MCF 10A (cell line): Measurements from ENCODE around the gene ZFP36L2. TPM values are rescaled to one million over a fixed set of nuclear protein-coding genes. Genes with fewer than 3 reads are reported as not detected.

ENCODE experiments used
- BruUV-seq: library from RNA; stranded (reverse); fragments of 400-500 nt; replicated peaks from 2 replicates; lab custom pipeline; 2021; lab: Mats Ljungman, UMichigan
- CTCF ChIA-PET: fragments of 300-600 bp; sonication (Branson Sonifier 250); formaldehyde crosslinking; extraction: SDS; loops from one replicate; lab custom pipeline; 2021; ENCODE audit warnings: antibody characterized with exemption, inconsistent platforms; lab: Yijun Ruan, JAX
- POLR2A ChIA-PET: fragments of 300-600, 350-650 bp; sonication (Branson Sonifier 250); formaldehyde crosslinking; extraction: SDS; loops from one replicate; lab custom pipeline; 2020; ENCODE audit warnings: antibody characterized with exemption, inconsistent platforms; lab: Yijun Ruan, JAX
- DNase-seq: peaks from one replicate; pipeline ENCODE4 v3.0.0-alpha.2; 2018; ENCODE audit not compliant: unreplicated experiment
- H3K27ac Mint-ChIP-seq: one replicate; pipeline ENCODE4 v1.8.0; 2022; ENCODE audit warnings: mild to moderate bottlenecking, low read depth, mixed read lengths; ENCODE audit not compliant: unreplicated experiment
- H3K27me3 Mint-ChIP-seq: one replicate; pipeline ENCODE4 v1.8.0; 2022; ENCODE audit warnings: mixed read lengths; ENCODE audit not compliant: insufficient read depth, unreplicated experiment
- H3K36me3 Mint-ChIP-seq: one replicate; pipeline ENCODE4 v1.8.0; 2022; ENCODE audit warnings: mild to moderate bottlenecking, moderate library complexity, mixed read lengths; ENCODE audit not compliant: insufficient read depth, unreplicated experiment
- H3K4me1 Mint-ChIP-seq: one replicate; pipeline ENCODE4 v1.8.0; 2022; ENCODE audit warnings: mixed read lengths; ENCODE audit not compliant: insufficient read depth, unreplicated experiment
- H3K4me3 Mint-ChIP-seq: one replicate; pipeline ENCODE4 v1.8.0; 2022; ENCODE audit warnings: mild to moderate bottlenecking, moderate library complexity, mixed read lengths; ENCODE audit not compliant: unreplicated experiment
- H3K9me3 Mint-ChIP-seq: one replicate; pipeline ENCODE4 v1.8.0; 2022; ENCODE audit warnings: mixed read lengths; ENCODE audit not compliant: unreplicated experiment
- intact Hi-C: fragments of 100-400 bp; cut with micrococcal nuclease; formaldehyde crosslinking; loops from 2 replicates; pipeline ENCODE4 v1.14.1; 2022
- total RNA-seq: library from RNA; stranded (reverse); gene quantifications from 2 replicates; pipeline ENCODE4 v1.2.3, GENCODE V29; 2022
- TF ChIP-seq, protein P1 (sequence below): fragments of 200-600 bp; IDR thresholded peaks from one replicate; pipeline ENCODE4 v1.8.0; 2022; ENCODE audit warnings: antibody characterized with exemption, mild to moderate bottlenecking; ENCODE audit not compliant: unreplicated experiment

Gene ZFP36L2
- total RNA-seq, 1 experiment from 2014 or later, result 162 TPM

DNA sequence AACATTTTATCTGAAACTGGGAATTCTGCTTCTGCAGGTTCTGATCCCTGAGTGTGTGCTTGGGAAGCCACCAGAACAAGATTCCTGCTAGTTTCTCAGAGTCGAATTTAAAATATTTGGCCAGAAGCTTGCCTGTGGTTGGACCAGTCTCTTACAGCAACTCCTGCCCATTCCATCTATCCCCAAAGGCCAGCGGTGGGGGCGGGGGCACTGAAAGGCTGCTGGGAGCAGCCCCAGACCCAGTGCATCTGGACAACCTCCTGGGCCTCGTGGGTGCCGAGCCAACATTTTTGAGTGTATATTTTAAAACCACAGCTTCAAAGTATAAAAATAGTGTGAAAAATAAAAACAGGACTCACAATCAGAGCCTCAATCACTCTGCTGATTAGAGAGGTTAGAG lies 38.6 kb upstream of the ZFP36L2 start:
- peaks cover 29% of the 10 kb centered on the region for H3K36me3 Mint-ChIP-seq
- CTCF ChIA-PET, result interaction anchor here (0.7 kb wide), 1 partner anchor 138 kb away, joined by 4 read pairs; no protein-coding TSS in a partner anchor
- POLR2A ChIA-PET, result no interaction called here

GRCh38 chr2:43262951-43263350 lies 36.5 kb upstream of the ZFP36L2 start:
- ChIA-PET POLR2A (no interaction called here), CTCF (interaction anchor here (1.0 kb wide), 1 partner anchor 348 kb away, joined by 3 read pairs; no protein-coding TSS in a partner anchor)
- H3K36me3 Mint-ChIP-seq, result peaks cover 26% of the 10 kb centered on the region
- TF ChIP-seq, protein P1, sequence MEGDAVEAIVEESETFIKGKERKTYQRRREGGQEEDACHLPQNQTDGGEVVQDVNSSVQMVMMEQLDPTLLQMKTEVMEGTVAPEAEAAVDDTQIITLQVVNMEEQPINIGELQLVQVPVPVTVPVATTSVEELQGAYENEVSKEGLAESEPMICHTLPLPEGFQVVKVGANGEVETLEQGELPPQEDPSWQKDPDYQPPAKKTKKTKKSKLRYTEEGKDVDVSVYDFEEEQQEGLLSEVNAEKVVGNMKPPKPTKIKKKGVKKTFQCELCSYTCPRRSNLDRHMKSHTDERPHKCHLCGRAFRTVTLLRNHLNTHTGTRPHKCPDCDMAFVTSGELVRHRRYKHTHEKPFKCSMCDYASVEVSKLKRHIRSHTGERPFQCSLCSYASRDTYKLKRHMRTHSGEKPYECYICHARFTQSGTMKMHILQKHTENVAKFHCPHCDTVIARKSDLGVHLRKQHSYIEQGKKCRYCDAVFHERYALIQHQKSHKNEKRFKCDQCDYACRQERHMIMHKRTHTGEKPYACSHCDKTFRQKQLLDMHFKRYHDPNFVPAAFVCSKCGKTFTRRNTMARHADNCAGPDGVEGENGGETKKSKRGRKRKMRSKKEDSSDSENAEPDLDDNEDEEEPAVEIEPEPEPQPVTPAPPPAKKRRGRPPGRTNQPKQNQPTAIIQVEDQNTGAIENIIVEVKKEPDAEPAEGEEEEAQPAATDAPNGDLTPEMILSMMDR, result no peak
- H3K9me3 Mint-ChIP-seq, result no peaks in the 10 kb centered on the region
- no peak overlapping the region for H3K4me3 Mint-ChIP-seq
- intact Hi-C loops, result no loop called here
- no peaks in the 10 kb centered on the region for H3K4me1 Mint-ChIP-seq
- no peak overlapping the region for H3K27ac Mint-ChIP-seq
- H3K27me3 Mint-ChIP-seq, result no peaks in the 10 kb centered on the region
- no TSS peak for BruUV-seq
- DNase-seq, result no peak

More for the DNA sequence above, 38.6 kb upstream of the ZFP36L2 start:
- Mint-ChIP-seq H3K4me3 (no peak overlapping the region), H3K27ac (peak overlapping the region; percentile 47), H3K9me3 (no peaks in the 10 kb centered on the region), H3K27me3 (no peaks in the 10 kb centered on the region), H3K4me1 (peaks cover 17% of the 10 kb centered on the region)
- no peak for DNase-seq
- intact Hi-C loops, result no loop called here
- no TSS peak for BruUV-seq
- TF ChIP-seq, protein P1, result no peak

DNA sequence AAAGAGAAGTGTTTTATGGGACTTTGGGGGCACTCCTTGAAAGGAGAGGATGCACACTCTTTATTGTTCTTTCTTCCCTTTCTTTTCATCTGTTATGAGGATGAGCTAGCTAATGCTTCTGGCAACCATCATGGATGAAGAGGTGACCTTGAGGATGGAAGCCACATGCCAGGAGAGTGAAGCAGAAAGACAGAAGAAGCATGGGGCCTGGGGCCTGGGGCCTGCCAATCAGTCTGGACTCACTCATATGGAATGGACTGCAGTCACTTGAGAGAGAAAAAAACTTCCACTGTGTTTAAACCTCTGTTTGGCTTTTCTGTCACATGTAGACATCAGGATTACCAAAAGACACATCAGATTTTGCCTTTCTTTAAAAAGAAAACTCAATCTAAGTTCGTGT lies 35.8 kb upstream of the ZFP36L2 start:
- ChIA-PET POLR2A (interaction anchor here (0.6 kb wide), 1 partner anchor 69 kb away, joined by 3 read pairs; no protein-coding TSS in a partner anchor), CTCF (no interaction called here)
- Mint-ChIP-seq H3K36me3 (peaks cover 26% of the 10 kb centered on the region), H3K9me3 (no peaks in the 10 kb centered on the region), H3K27ac (no peak overlapping the region), H3K27me3 (no peaks in the 10 kb centered on the region), H3K4me1 (no peaks in the 10 kb centered on the region), H3K4me3 (no peak overlapping the region)
- no peak for DNase-seq
- intact Hi-C loops, result no loop called here
- TF ChIP-seq, protein P1, result no peak
- no TSS peak for BruUV-seq

- no peaks in the 10 kb centered on the region for H3K27me3 Mint-ChIP-seq
- no peaks in the 10 kb centered on the region for H3K9me3 Mint-ChIP-seq
- peaks cover 26% of the 10 kb centered on the region for H3K36me3 Mint-ChIP-seq
- H3K4me1 Mint-ChIP-seq, result no peaks in the 10 kb centered on the region
- no peak for DNase-seq
- H3K27ac Mint-ChIP-seq, result no peak overlapping the region
- TF ChIP-seq, protein P1, result no peak
- BruUV-seq, result no TSS peak
- CTCF ChIA-PET, result interaction anchor here (0.6 to 0.8 kb wide), 3 partner anchors 30 to 358 kb away, joined by 3 read pairs; no protein-coding TSS in a partner anchor
- H3K4me3 Mint-ChIP-seq, result no peak overlapping the region
- POLR2A ChIA-PET, result no interaction called here
- intact Hi-C loops, result no loop called here
Observed at GRCh38 chr2:43259512-43259911, 33.1 kb upstream of the ZFP36L2 start.
